HepG2 (cell line): ENCODE results near the gene OSM. TPM values are rescaled to one million over a fixed set of nuclear protein-coding genes. Genes with fewer than 3 reads are reported as not detected.

Source experiments
- CAMTA2 ChIP-seq: sonication (generic); formaldehyde crosslinking; IDR thresholded peaks from 2 replicates; pipeline ENCODE4 v1.4.0; 2020; ENCODE audit warnings: mild to moderate bottlenecking, missing genetic modification reagents, borderline replicate concordance
- DMAP1 ChIP-seq: IDR thresholded peaks from 2 replicates; pipeline ENCODE4 v1.6.1; 2016
- SMAD3 ChIP-seq: sonication (generic); formaldehyde crosslinking; IDR thresholded peaks from 2 replicates; pipeline ENCODE4 v1.4.0; 2020; ENCODE audit warnings: missing genetic modification reagents
- YY1 ChIP-seq: IDR thresholded peaks from 2 replicates; pipeline ENCODE4 v1.6.1; 2011; ENCODE audit warnings: low read length, low read depth, moderate library complexity, mild to moderate bottlenecking; ENCODE audit not compliant: insufficient read depth, insufficient replicate concordance
- ZNF713 ChIP-seq: sonication (generic); formaldehyde crosslinking; IDR thresholded peaks from 2 replicates; pipeline ENCODE4 v1.4.0; 2020; ENCODE audit warnings: mild to moderate bottlenecking, missing genetic modification reagents
- ZNF724P ChIP-seq: sonication (generic); formaldehyde crosslinking; IDR thresholded peaks from 2 replicates; pipeline ENCODE4 v1.8.0; 2022; ENCODE audit warnings: missing genetic modification reagents, borderline replicate concordance
- polyA plus RNA-seq, 8 experiments: library from polyadenylated mRNA; depleted of rRNA in 3 of 8; stranded (reverse) in 7 of 8; unstranded in 1 of 8; fragments of >200 nt; fragmentation: Illumina TruSeq in 4 of 8; extraction: Trizol in 4 of 8; gene quantifications; 2 replicates each; pipeline versions ENCODE4 v1.2.1 to v1.2.3, GENCODE V29; 2011 to 2016; ENCODE audit warnings: low read depth in 4 of 8, missing spikeins in 1 of 8, mixed read lengths in 1 of 8; ENCODE audit not compliant: insufficient read depth in 1 of 8
- total RNA-seq, 5 experiments: library from RNA; depleted of rRNA; stranded (reverse); fragments of >200 nt; fragmentation: Illumina TruSeq; extraction: Trizol; gene quantifications; 2 replicates each; pipeline ENCODE4 v1.2.3, GENCODE V29; 2016; ENCODE audit warnings: low read depth in 1 of 5
- TF ChIP-seq, protein P1 (sequence below): IDR thresholded peaks from 2 replicates; pipeline ENCODE4 v1.6.1; 2016; ENCODE audit warnings: missing compliant biosample characterization, missing genetic modification reagents, borderline replicate concordance
- TF ChIP-seq, protein P2 (sequence below): sonication (generic); formaldehyde crosslinking; IDR thresholded peaks from 2 replicates; pipeline ENCODE4 v1.4.0; 2020; ENCODE audit warnings: missing genetic modification reagents
- TF ChIP-seq, protein P3 (sequence below), 2 experiments: sonication (generic) in 1 of 2; formaldehyde crosslinking in 1 of 2; IDR thresholded peaks; 2 replicates each; pipeline versions ENCODE4 v1.4.0 to v1.6.1; 2018 to 2020; ENCODE audit warnings: missing genetic modification reagents in 2 of 2, borderline replicate concordance in 1 of 2, low read depth in 1 of 2, mild to moderate bottlenecking in 1 of 2, missing biosample characterization in 1 of 2
- TF ChIP-seq, protein P4 (sequence below): IDR thresholded peaks from 2 replicates; pipeline ENCODE4 v1.6.1; 2016; ENCODE audit warnings: low read depth
- TF ChIP-seq, protein P5 (sequence below): IDR thresholded peaks from 2 replicates; pipeline ENCODE4 v1.6.1; 2016; ENCODE audit warnings: mild to moderate bottlenecking
- TF ChIP-seq, protein P6 (sequence below): sonication (generic); formaldehyde crosslinking; IDR thresholded peaks from 2 replicates; pipeline ENCODE4 v1.5.1; 2020; ENCODE audit warnings: mild to moderate bottlenecking, missing genetic modification reagents, moderate library complexity
- TF ChIP-seq, protein P7 (sequence below): sonication (generic); formaldehyde crosslinking; IDR thresholded peaks from 2 replicates; pipeline ENCODE4 v1.5.0; 2020; ENCODE audit warnings: missing genetic modification reagents

Gene OSM
- total and polyA plus RNA-seq, 2 of the 13 experiments (the other 11 are each of a cell fraction or from before 2014, with no cell fraction given) = not detected

DNA sequence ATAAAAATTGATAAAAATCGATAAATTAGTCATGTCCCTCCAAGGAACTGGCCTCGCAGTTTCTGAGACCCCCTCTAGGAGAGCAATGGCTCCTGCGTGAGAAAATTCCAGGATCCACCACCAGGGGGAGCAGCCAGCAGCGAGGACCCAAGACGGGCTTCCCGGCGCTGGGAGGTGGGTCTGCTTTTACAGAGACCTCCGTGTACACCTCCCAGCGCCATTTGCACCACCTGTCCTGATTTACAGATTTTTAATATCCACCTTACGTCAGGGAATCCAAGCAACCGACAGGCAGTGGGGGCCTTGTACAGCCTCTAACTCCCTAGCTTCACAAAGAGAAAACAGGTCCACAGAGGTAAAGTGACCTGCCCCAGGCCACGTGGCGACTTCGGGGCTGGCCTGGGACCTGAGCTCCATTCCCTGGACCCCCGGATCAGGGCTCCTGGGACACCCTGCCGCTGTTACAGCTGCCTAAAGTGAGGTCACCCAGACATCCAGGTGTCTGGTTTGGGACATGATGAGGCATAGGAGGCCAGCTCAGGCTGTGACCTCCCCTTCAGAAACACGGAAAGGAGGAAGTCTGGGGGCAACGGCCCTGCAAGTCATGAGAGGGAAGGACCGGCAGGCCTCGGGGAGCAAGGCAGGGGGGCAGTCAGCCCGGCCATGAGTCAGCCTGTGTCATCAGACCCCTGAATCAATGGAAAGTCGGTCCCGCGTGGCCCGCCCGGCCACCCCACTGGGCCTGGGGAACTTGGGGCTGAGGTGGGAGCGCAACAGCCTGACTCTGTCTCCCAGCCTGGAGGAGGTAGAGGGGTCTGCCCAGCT is 3.5 kb downstream of the OSM start (continued):
- TF ChIP-seq, protein P1, sequence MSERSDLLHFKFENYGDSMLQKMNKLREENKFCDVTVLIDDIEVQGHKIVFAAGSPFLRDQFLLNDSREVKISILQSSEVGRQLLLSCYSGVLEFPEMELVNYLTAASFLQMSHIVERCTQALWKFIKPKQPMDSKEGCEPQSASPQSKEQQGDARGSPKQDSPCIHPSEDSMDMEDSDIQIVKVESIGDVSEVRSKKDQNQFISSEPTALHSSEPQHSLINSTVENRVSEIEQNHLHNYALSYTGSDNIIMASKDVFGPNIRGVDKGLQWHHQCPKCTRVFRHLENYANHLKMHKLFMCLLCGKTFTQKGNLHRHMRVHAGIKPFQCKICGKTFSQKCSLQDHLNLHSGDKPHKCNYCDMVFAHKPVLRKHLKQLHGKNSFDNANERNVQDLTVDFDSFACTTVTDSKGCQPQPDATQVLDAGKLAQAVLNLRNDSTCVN (CRISPR knock-in tag) = no peak
- TF ChIP-seq, protein P2, sequence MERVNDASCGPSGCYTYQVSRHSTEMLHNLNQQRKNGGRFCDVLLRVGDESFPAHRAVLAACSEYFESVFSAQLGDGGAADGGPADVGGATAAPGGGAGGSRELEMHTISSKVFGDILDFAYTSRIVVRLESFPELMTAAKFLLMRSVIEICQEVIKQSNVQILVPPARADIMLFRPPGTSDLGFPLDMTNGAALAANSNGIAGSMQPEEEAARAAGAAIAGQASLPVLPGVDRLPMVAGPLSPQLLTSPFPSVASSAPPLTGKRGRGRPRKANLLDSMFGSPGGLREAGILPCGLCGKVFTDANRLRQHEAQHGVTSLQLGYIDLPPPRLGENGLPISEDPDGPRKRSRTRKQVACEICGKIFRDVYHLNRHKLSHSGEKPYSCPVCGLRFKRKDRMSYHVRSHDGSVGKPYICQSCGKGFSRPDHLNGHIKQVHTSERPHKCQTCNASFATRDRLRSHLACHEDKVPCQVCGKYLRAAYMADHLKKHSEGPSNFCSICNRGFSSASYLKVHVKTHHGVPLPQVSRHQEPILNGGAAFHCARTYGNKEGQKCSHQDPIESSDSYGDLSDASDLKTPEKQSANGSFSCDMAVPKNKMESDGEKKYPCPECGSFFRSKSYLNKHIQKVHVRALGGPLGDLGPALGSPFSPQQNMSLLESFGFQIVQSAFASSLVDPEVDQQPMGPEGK = peak; percentile 43; the same call in 1 of the 2 replicates
- TF ChIP-seq, protein P3, sequence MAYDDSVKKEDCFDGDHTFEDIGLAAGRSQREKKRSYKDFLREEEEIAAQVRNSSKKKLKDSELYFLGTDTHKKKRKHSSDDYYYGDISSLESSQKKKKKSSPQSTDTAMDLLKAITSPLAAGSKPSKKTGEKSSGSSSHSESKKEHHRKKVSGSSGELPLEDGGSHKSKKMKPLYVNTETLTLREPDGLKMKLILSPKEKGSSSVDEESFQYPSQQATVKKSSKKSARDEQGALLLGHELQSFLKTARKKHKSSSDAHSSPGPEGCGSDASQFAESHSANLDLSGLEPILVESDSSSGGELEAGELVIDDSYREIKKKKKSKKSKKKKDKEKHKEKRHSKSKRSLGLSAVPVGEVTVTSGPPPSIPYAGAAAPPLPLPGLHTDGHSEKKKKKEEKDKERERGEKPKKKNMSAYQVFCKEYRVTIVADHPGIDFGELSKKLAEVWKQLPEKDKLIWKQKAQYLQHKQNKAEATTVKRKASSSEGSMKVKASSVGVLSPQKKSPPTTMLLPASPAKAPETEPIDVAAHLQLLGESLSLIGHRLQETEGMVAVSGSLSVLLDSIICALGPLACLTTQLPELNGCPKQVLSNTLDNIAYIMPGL (CRISPR knock-in tag; IDR thresholded peaks at IDR 0.05; ENCODE audit: borderline replicate concordance in 1 of 2, low read depth in 1 of 2) = 0 out of 4 replicates have a peak, but pooled peaks of 1 of the 2 experiments have one; percentile 49
- TF ChIP-seq, protein P4, sequence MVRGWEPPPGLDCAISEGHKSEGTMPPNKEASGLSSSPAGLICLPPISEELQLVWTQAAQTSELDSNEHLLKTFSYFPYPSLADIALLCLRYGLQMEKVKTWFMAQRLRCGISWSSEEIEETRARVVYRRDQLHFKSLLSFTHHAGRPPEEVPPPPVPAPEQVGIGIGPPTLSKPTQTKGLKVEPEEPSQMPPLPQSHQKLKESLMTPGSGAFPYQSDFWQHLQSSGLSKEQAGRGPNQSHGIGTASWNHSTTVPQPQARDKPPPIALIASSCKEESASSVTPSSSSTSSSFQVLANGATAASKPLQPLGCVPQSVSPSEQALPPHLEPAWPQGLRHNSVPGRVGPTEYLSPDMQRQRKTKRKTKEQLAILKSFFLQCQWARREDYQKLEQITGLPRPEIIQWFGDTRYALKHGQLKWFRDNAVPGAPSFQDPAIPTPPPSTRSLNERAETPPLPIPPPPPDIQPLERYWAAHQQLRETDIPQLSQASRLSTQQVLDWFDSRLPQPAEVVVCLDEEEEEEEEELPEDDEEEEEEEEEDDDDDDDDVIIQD (CRISPR knock-in tag) = 0 out of 2 replicates have a peak, but pooled peaks have one; percentile 9
- TF ChIP-seq ZNF713 (CRISPR knock-in tag) = no peak
- TF ChIP-seq, protein P5, sequence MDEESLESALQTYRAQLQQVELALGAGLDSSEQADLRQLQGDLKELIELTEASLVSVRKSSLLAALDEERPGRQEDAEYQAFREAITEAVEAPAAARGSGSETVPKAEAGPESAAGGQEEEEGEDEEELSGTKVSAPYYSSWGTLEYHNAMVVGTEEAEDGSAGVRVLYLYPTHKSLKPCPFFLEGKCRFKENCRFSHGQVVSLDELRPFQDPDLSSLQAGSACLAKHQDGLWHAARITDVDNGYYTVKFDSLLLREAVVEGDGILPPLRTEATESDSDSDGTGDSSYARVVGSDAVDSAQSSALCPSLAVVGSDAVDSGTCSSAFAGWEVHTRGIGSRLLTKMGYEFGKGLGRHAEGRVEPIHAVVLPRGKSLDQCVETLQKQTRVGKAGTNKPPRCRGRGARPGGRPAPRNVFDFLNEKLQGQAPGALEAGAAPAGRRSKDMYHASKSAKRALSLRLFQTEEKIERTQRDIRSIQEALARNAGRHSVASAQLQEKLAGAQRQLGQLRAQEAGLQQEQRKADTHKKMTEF = peak; percentile 33; the same call in 1 of the 2 replicates
- TF ChIP-seq, protein P6, sequence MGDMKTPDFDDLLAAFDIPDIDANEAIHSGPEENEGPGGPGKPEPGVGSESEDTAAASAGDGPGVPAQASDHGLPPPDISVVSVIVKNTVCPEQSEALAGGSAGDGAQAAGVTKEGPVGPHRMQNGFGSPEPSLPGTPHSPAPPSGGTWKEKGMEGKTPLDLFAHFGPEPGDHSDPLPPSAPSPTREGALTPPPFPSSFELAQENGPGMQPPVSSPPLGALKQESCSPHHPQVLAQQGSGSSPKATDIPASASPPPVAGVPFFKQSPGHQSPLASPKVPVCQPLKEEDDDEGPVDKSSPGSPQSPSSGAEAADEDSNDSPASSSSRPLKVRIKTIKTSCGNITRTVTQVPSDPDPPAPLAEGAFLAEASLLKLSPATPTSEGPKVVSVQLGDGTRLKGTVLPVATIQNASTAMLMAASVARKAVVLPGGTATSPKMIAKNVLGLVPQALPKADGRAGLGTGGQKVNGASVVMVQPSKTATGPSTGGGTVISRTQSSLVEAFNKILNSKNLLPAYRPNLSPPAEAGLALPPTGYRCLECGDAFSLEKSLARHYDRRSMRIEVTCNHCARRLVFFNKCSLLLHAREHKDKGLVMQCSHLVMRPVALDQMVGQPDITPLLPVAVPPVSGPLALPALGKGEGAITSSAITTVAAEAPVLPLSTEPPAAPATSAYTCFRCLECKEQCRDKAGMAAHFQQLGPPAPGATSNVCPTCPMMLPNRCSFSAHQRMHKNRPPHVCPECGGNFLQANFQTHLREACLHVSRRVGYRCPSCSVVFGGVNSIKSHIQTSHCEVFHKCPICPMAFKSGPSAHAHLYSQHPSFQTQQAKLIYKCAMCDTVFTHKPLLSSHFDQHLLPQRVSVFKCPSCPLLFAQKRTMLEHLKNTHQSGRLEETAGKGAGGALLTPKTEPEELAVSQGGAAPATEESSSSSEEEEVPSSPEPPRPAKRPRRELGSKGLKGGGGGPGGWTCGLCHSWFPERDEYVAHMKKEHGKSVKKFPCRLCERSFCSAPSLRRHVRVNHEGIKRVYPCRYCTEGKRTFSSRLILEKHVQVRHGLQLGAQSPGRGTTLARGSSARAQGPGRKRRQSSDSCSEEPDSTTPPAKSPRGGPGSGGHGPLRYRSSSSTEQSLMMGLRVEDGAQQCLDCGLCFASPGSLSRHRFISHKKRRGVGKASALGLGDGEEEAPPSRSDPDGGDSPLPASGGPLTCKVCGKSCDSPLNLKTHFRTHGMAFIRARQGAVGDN (CRISPR knock-in tag) = peak; percentile 67
- TF ChIP-seq CAMTA2 (CRISPR knock-in tag) = no peak
- no peak for TF ChIP-seq ZNF724P (CRISPR knock-in tag)
- TF ChIP-seq DMAP1 = peak; percentile 52; the same call in 1 of the 2 replicates
- TF ChIP-seq SMAD3 (CRISPR knock-in tag) = peak; percentile 25; the same call in 1 of the 2 replicates
- peak; percentile 61 for TF ChIP-seq YY1
- TF ChIP-seq, protein P7, sequence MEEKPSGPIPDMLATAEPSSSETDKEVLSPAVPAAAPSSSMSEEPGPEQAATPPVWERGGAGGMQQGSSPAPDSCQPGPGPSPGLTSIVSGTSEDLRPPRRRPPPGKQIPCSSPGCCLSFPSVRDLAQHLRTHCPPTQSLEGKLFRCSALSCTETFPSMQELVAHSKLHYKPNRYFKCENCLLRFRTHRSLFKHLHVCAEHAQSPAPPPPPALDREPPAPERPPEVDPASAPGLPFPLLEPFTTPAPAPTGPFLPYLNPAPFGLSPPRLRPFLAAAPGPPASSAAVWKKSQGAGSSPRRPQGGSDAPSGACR (CRISPR knock-in tag) = no peak
